Subcutaneous adipose tissue (tissue), 4 donors: ENCODE results near the gene ZKSCAN1. TPM values are rescaled to one million over a fixed set of nuclear protein-coding genes. Genes with fewer than 3 reads are reported as not detected.

Experiments
- CTCF ChIP-seq: fragments of 450-650 bp; IDR thresholded peaks from one replicate; pipeline ENCODE4 v1.5.1; 2016; ENCODE audit warnings: low read depth, mild to moderate bottlenecking, control low read depth, antibody characterized with exemption, moderate library complexity
- total RNA-seq, 4 donors: library from RNA; depleted of rRNA; stranded (reverse); fragments of >200 nt; gene quantifications; one replicate each; pipeline ENCODE4 v1.1.0, GENCODE V29; 2016

ZKSCAN1 gene
- total RNA-seq, 4 donors from 2014 or later = 28.5 to 39.9 (median 33.8) TPM

- TF ChIP-seq CTCF = no peak
Observed at GRCh38 chr7:100044718-100045117, 29.3 kb downstream of the ZKSCAN1 start.

DNA sequence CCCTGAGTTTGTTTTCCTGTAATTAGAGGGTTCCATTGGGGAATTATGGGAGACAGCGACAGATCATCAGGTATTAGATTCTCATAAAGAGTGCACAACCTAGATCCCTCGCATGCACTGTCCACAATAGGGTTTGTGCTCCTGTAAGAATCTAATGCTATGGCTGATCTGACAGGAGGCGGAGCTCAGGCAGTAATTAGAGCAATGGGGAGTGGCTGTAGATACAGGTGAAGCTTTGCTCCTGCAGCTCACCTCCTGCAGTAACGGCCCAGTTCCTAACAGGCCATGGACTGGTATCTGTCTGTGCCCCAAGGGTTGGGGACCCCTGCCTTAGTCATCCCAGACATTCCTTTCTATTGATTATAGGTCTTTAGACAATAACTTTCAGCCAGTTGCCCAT is 33.3 kb downstream of the ZKSCAN1 start:
- TF ChIP-seq CTCF = no peak

DNA sequence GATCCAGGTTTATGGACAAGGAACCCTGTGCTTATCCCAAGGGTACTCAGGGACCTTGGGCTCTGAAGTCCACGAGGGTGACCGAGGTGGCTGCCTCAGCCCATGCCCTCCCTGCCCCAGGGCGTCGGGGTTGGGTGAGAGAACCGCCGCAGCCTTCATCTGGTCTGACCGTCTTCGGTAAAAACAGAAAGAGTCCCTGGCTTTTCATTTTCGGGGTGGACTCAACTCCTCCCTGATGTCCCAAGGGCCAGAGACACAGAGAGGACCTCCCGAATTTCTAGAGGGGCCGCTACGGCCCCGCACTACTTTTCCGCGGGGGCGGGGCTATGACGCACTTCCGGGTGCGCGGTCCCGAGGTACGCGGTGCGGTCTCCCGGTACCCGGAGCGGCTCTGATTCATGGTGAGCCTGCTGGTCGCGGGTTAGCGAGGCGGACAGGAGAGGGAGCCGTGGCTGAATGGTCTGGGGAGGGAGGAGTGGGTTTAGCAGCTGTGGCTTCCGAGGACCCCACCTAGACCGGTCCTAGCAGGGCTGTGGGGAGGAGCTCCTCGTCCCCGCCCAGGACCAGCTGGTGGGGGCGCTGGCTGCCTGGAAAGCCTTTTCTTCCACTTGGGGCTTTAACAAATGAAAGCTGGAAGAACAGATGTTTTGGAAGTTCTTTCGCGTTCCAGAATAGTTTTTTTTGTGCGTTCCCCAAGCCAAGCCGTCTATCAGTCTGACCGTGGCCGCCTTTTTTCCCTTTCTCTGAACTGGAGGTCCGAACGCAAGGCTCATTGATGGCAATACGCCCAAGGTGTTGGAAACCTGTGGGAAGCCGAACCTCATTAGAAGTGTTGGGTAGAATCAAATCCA is 34.3 kb downstream of the ZKSCAN1 start, which contains the start of gene ZSCAN21:
TSS of gene ZSCAN21 (plus strand) at position 334 of the 851 bp plus-strand sequence. CDS start 7,233 bp downstream, outside the sequence.
- TF ChIP-seq CTCF = no peak

GRCh38 chr7:100051611-100052010 is 36.2 kb downstream of the ZKSCAN1 start:
- TF ChIP-seq CTCF = no peak

GRCh38 chr7:100053215-100053614 is 37.8 kb downstream of the ZKSCAN1 start:
- TF ChIP-seq CTCF = no peak

DNA sequence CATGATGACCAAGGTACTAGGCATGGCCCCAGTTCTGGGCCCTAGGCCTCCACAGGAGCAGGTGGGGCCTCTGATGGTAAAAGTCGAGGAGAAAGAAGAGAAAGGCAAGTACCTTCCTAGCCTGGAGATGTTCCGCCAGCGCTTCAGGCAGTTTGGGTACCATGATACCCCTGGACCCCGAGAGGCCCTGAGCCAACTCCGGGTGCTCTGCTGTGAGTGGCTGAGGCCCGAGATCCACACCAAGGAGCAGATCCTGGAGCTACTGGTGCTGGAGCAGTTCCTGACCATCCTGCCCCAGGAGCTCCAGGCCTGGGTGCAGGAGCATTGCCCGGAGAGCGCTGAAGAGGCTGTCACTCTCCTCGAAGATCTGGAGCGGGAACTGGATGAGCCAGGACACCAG is 41.6 kb downstream of the ZKSCAN1 start:
- no peak for TF ChIP-seq CTCF

DNA sequence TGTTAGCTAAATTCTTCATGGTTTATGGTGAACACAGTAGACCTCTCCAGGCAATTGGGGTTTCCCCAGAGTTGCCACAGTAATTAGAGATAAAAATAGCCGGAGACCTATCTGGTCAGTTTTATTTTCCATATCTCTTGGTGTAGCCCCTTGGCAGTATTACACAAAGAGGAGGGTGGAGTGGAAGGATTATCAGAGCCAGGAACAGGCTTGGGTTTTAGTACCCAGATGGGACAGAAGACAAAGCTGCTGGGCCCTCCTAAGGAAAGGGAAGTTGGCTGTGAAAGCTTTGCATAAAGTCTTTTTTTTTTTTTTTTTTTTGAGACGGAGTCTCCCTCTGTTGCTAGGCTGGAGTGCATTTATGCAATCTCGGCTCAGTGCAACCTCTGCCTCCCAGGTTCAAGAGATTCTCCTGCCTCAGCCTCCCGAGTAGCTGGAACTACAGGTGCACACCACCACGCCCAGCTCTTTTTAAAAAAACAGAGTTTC is 43.9 kb downstream of the ZKSCAN1 start:
- no peak for TF ChIP-seq CTCF
